Osteocyte (in vitro differentiated cells): Measurements from ENCODE around the gene PCNP. TPM values are rescaled to one million over a fixed set of nuclear protein-coding genes. Genes with fewer than 3 reads are reported as not detected.

Experiments
- DNase-seq: peaks from one replicate; pipeline ENCODE4 v3.0.0; 2021; ENCODE audit warnings: mixed read lengths; ENCODE audit not compliant: unreplicated experiment; ENCODE audit errors: extremely low spot score
- H3K27ac Mint-ChIP-seq: one replicate; pipeline ENCODE4 v1.8.0; 2021; ENCODE audit warnings: mild to moderate bottlenecking, mixed read lengths; ENCODE audit not compliant: unreplicated experiment
- H3K27me3 Mint-ChIP-seq: one replicate; pipeline ENCODE4 v1.8.0; 2021; ENCODE audit warnings: mixed read lengths; ENCODE audit not compliant: unreplicated experiment
- H3K36me3 Mint-ChIP-seq: one replicate; pipeline ENCODE4 v1.8.0; 2021; ENCODE audit warnings: mixed read lengths; ENCODE audit not compliant: unreplicated experiment
- H3K4me1 Mint-ChIP-seq: one replicate; pipeline ENCODE4 v1.8.0; 2021; ENCODE audit warnings: mixed read lengths; ENCODE audit not compliant: unreplicated experiment
- H3K4me3 Mint-ChIP-seq: one replicate; pipeline ENCODE4 v1.8.0; 2021; ENCODE audit warnings: mild to moderate bottlenecking, moderate library complexity, mixed read lengths; ENCODE audit not compliant: unreplicated experiment
- H3K9me3 Mint-ChIP-seq: one replicate; pipeline ENCODE4 v1.8.0; 2021; ENCODE audit warnings: mixed read lengths; ENCODE audit not compliant: unreplicated experiment
- total RNA-seq: library from RNA; stranded (reverse); gene quantifications from 2 replicates; pipeline ENCODE4 v1.2.1, GENCODE V29; 2021
- TF ChIP-seq, protein P1 (sequence below): fragments of 200-600 bp; sonication (generic); IDR thresholded peaks from 2 replicates; pipeline ENCODE4 v1.5.0; 2021; ENCODE audit warnings: antibody characterized with exemption, mild to moderate bottlenecking, moderate library complexity

PCNP gene
- total RNA-seq, 1 donor from 2014 or later = 139 TPM

DNA sequence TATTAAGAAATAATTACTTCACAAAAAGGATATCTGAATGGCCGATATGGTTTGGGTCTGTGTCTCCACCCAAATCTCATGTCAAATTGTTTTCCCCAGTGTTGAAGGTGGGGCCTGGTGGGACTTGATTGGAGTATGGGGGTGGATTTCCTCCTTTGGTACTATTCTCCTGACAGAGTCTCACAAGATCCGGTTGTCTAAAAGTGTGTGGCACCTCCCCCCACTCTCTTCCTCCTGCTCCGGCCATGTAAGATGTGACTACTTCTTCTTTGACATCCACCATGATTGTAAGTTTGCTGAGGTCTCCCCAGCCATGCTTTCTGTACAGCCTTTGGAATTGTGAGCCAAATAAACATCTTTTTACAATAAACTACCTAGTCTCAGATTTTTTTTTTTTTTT, 68.5 kb downstream of the PCNP start:
- no peak overlapping the region for H3K4me3 Mint-ChIP-seq
- no peak overlapping the region for H3K27ac Mint-ChIP-seq
- H3K27me3 Mint-ChIP-seq = no peaks in the 10 kb centered on the region
- TF ChIP-seq, protein P1, sequence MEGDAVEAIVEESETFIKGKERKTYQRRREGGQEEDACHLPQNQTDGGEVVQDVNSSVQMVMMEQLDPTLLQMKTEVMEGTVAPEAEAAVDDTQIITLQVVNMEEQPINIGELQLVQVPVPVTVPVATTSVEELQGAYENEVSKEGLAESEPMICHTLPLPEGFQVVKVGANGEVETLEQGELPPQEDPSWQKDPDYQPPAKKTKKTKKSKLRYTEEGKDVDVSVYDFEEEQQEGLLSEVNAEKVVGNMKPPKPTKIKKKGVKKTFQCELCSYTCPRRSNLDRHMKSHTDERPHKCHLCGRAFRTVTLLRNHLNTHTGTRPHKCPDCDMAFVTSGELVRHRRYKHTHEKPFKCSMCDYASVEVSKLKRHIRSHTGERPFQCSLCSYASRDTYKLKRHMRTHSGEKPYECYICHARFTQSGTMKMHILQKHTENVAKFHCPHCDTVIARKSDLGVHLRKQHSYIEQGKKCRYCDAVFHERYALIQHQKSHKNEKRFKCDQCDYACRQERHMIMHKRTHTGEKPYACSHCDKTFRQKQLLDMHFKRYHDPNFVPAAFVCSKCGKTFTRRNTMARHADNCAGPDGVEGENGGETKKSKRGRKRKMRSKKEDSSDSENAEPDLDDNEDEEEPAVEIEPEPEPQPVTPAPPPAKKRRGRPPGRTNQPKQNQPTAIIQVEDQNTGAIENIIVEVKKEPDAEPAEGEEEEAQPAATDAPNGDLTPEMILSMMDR = no peak
- DNase-seq = no peak
- peaks cover 5% of the 10 kb centered on the region for H3K36me3 Mint-ChIP-seq
- H3K4me1 Mint-ChIP-seq = no peaks in the 10 kb centered on the region
- H3K9me3 Mint-ChIP-seq = no peaks in the 10 kb centered on the region

DNA sequence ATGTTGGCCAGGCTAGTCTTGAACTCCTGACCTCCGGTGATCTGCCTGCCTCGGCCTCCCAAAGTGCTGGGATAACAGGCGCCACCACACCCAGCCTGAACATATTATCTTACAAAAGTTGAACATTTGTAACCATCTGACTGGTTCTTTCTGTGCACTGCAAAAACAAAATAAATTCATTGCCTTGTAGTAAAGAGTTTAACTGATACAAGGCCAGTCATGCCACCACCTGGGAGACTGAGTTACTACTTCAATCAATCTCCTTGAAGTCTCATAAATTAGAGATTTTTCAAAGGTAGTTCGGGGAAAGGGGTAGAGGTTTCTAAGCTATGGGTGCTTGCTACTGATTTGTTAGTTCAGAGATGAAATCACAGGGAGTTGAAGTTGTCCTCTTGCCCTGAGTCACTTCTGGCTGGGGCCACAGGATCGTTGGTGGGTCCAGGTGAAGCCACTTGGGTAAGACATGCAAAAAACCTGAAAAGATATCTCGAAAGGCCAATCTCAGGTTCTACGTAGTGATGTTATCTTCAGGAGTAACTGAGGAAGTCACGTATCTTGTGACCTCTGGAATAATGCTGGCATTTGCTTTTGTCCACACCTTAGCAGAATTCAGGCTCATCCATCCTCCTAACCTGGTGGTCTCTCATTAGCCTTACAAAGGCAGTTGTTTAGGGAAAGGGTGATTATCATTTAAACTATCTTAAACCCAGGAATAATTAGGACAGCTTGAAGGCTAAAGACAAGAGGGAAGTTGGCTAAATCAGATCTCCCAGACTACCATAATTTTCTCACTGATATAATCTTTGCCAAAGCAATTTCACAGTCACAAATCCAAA, 69.2 kb downstream of the PCNP start:
- no peaks in the 10 kb centered on the region for H3K9me3 Mint-ChIP-seq
- H3K27me3 Mint-ChIP-seq = no peaks in the 10 kb centered on the region
- H3K27ac Mint-ChIP-seq = no peak overlapping the region
- H3K36me3 Mint-ChIP-seq = peaks cover 6% of the 10 kb centered on the region
- TF ChIP-seq, protein P1 = no peak
- no peak overlapping the region for H3K4me3 Mint-ChIP-seq
- no peak for DNase-seq
- no peaks in the 10 kb centered on the region for H3K4me1 Mint-ChIP-seq

Other genes starting within 250 kb of the PCNP start
- gene SENP7, start 61.0 kb upstream of the PCNP start, total RNA-seq = 26.0 and 27.7 TPM in 2 replicates
- gene TRMT10C, start 12.3 kb upstream of the PCNP start, total RNA-seq = 18.2 and 19.7 TPM in 2 replicates
- gene ZBTB11, start 103.0 kb downstream of the PCNP start, total RNA-seq = 15.3 and 18.2 TPM in 2 replicates
- 989 and 1,036 TPM in 2 replicates for gene RPL24, start 112.5 kb downstream of the PCNP start, total RNA-seq
- 10.8 and 12.7 TPM in 2 replicates for gene CEP97, start 150.4 kb downstream of the PCNP start, total RNA-seq
- gene NXPE3, start 205.0 kb downstream of the PCNP start, total RNA-seq = 22.2 and 23.9 TPM in 2 replicates